ENCODE results near the gene MRTFA.

Gene MRTFA

GRCh38 chr22:40487663-40488249, 148.8 kb downstream of the MRTFA start:
- Histone ChIP-seq H3K9me3 (ENCODE audit: control insufficient read depth, low read length) (no peaks in the 10 kb centered on the region), H3K4me1 (no peaks in the 10 kb centered on the region), H3K36me3 (ENCODE audit: control insufficient read depth, insufficient read depth, low read length) (no peaks in the 10 kb centered on the region), H3K79me2 (peaks cover 3% of the 10 kb centered on the region), H3K4me3 (ENCODE audit: low read depth, low read length) (no peak overlapping the region), H3K9ac (no peak overlapping the region), H2AFZ (no peak overlapping the region), H3K27ac (no peak overlapping the region), H3K4me2 (ENCODE audit: low read length) (no peak overlapping the region), H3K27me3 (ENCODE audit: control insufficient read depth, insufficient read depth, low read length) (no peaks in the 10 kb centered on the region)
- TF ChIP-seq CTCF (IDR thresholded peaks at IDR 0.05), result peak; percentile 53

GRCh38 chr22:40486962-40487602, 149.4 kb downstream of the MRTFA start:
- TF ChIP-seq CTCF (IDR thresholded peaks at IDR 0.05), result no peak
- Histone ChIP-seq H3K4me2 (ENCODE audit: low read length) (no peak overlapping the region), H3K36me3 (ENCODE audit: control insufficient read depth, insufficient read depth, low read length) (no peaks in the 10 kb centered on the region), H3K9ac (no peak overlapping the region), H3K79me2 (peaks cover 3% of the 10 kb centered on the region), H3K27ac (no peak overlapping the region), H3K4me1 (no peaks in the 10 kb centered on the region), H2AFZ (no peak overlapping the region), H3K9me3 (ENCODE audit: control insufficient read depth, low read length) (no peaks in the 10 kb centered on the region), H3K4me3 (ENCODE audit: low read depth, low read length) (no peak overlapping the region), H3K27me3 (ENCODE audit: control insufficient read depth, insufficient read depth, low read length) (no peaks in the 10 kb centered on the region)

- Histone ChIP-seq H3K36me3 (ENCODE audit: control insufficient read depth, insufficient read depth, low read length) (no peaks in the 10 kb centered on the region), H3K27ac (no peak overlapping the region), H3K4me3 (ENCODE audit: low read depth, low read length) (no peak overlapping the region), H2AFZ (no peak overlapping the region), H3K4me2 (ENCODE audit: low read length) (no peak overlapping the region), H3K9me3 (ENCODE audit: control insufficient read depth, low read length) (no peaks in the 10 kb centered on the region), H3K9ac (no peak overlapping the region), H3K79me2 (peaks cover 3% of the 10 kb centered on the region), H3K4me1 (no peaks in the 10 kb centered on the region), H3K27me3 (ENCODE audit: control insufficient read depth, insufficient read depth, low read length) (no peaks in the 10 kb centered on the region)
- no peak for TF ChIP-seq CTCF (IDR thresholded peaks at IDR 0.05)
Measured at GRCh38 chr22:40485813-40486667, 150.5 kb downstream of the MRTFA start.

GRCh38 chr22:40484906-40485669, 151.4 kb downstream of the MRTFA start:
- no peak overlapping the region for H3K4me2 ChIP-seq (ENCODE audit: low read length)
- no peaks in the 10 kb centered on the region for H3K4me1 ChIP-seq
- no peak overlapping the region for H3K4me3 ChIP-seq (ENCODE audit: low read depth, low read length)
- TF ChIP-seq CTCF (IDR thresholded peaks at IDR 0.05), result no peak
- H3K9me3 ChIP-seq (ENCODE audit: control insufficient read depth, low read length), result no peaks in the 10 kb centered on the region
- no peak overlapping the region for H3K27ac ChIP-seq
- H3K9ac ChIP-seq, result no peak overlapping the region
- no peaks in the 10 kb centered on the region for H3K27me3 ChIP-seq (ENCODE audit: control insufficient read depth, insufficient read depth, low read length)
- no peak overlapping the region for H2AFZ ChIP-seq
- H3K79me2 ChIP-seq, result peaks cover 6% of the 10 kb centered on the region
- no peaks in the 10 kb centered on the region for H3K36me3 ChIP-seq (ENCODE audit: control insufficient read depth, insufficient read depth, low read length)

All from parathyroid adenoma (tissue), 2 donors.